HG03520 (cell line): Measurements from ENCODE around the gene TIMM23B.
"Not testable (repeated sequence)": the region's sequence is repeated elsewhere in the genome, so short reads cannot be mapped to it uniquely, and the experiment has no call there.

Experiments
- ATAC-seq: cut with Tn5 transposase; IDR thresholded peaks from one replicate; pipeline ENCODE4 v1.9.1; 2021; ENCODE audit warnings: mild to moderate bottlenecking, moderate library complexity; ENCODE audit not compliant: unreplicated experiment

Gene TIMM23B, protein sequence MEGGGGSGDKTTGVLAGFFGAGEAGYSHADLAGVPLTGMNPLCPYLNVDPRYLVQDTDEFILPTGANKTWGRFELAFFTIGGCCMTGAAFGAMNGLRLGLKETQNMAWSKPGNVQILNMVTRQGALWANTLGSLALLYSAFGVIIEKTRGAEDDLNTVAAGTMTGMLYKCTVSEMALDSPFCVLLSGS

GRCh38 chr10:49941447-49942338 is at the start of gene TIMM23B, which contains the start of gene PARG:
Gene TIMM23B, plus strand, starts transcription at chr10:49942053. Its CDS starts 142 bp downstream, at chr10:49942195.
Gene PARG, minus strand, starts transcription at chr10:49942027. Its CDS starts 302 bp downstream, at chr10:49941725.
- ATAC-seq: peak; percentile 63

- not testable (repeated sequence) for ATAC-seq
These were observed 41.9 kb upstream of the TIMM23B start for GRCh38 chr10:49899999-49900398.

DNA sequence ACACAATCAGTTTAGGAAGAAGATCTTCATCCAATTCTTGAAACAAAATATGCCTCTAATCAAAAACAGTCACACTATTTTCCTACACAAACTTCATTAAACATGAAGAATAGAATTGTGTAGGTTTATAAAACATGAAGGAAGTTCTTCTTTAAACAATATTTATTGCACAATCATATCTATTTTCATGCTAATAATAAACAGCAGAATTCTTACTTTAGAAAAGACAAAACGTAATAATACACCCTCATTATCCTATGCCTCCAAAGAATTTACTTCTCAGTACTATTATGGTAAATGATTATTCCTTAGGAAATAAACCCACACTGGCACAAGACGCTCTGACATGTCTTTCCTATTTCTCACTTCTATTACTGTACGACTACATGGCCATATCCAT is 41.4 kb upstream of the TIMM23B start:
- not testable (repeated sequence) for ATAC-seq

DNA sequence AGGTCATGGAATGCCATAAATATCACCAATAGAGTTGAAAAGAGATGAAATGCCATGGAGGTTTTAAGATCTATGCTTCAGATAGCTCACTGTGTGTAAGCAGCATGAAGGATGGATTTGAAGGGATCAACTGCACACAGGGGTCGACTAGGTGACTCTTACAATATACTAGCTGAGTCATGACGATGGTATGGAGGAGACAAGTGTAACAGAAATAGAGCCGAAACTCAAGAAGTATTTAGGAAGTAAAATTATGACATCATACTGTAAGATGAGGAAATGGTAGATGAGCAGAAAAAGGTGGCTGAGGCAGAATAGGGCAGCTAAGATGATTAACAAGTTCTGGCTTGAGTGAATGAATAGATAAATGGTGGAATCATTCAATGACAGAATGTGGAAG is 38.0 kb upstream of the TIMM23B start:
- not testable (repeated sequence) for ATAC-seq

GRCh38 chr10:49908290-49909080 is 33.4 kb upstream of the TIMM23B start:
- ATAC-seq: not testable (repeated sequence)

GRCh38 chr10:49910295-49910694 is 31.6 kb upstream of the TIMM23B start:
- ATAC-seq: not testable (repeated sequence)

- not testable (repeated sequence) for ATAC-seq
These were observed 25.4 kb upstream of the TIMM23B start for GRCh38 chr10:49916451-49916850.

GRCh38 chr10:49917927-49918326 is 23.9 kb upstream of the TIMM23B start:
- ATAC-seq: not testable (repeated sequence)

- ATAC-seq: not testable (repeated sequence)
These were observed 19.8 kb upstream of the TIMM23B start for GRCh38 chr10:49922041-49922440.

- not testable (repeated sequence) for ATAC-seq
These were observed 18.3 kb upstream of the TIMM23B start for GRCh38 chr10:49923572-49923971.

GRCh38 chr10:49931276-49931675 is 10.6 kb upstream of the TIMM23B start:
- not testable (repeated sequence) for ATAC-seq

DNA sequence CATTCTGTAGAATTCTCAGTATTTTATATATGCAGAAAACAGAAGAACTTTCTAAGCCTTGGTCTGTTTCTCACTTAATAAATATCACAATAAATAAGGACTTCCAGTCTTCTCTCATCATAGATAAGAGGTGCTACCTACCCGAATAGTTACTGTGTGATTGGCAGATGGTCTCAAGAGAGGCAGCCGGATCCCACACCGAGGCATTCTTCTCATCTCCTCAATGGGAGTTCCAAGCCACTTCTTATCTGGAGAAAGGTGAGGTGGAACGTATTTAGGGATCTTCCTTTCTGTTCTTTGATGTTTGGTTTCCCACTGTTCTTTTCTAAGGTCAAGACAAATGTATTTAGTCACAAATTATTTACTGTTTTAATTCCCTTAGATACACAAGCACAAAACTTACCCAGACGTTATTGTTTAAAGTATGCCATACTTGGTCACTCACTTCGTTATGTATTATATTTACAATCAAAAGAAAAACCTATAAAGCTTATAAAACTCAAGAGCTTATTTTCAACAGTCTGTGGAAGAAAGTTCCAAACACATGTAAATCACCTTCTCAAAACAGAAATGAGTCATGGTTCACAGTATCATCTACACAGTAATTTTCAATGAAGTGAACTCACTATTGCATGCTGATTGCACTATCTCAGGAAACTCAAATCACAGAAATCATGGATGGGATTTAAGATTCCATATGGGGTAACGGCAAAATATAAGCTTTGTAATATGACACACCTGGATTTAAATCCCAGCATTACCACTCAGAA is 9.7 kb upstream of the TIMM23B start:
- ATAC-seq: not testable (repeated sequence)

GRCh38 chr10:49942339-49942705 is 469 bp downstream of the TIMM23B start:
- ATAC-seq: not testable (repeated sequence)

DNA sequence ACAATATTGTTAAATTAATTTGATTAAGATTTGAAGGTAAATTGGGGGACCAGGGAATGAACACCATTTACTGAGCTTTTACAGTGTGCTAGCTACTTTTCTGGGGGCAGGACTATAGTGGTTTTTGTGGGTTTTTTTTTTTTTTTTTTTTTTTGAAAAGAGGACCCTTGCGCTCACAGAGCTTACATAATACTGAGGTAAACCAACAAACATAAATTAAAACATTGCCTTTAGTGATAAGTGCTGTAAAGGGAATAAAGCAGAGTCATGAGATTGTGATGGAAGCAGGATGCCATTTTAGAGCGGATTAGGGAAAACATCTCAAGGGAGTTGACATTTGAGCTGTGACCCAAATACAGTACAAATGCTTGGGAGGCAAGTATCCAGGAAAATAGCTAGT is 1.8 kb downstream of the TIMM23B start:
- ATAC-seq: not testable (repeated sequence)

DNA sequence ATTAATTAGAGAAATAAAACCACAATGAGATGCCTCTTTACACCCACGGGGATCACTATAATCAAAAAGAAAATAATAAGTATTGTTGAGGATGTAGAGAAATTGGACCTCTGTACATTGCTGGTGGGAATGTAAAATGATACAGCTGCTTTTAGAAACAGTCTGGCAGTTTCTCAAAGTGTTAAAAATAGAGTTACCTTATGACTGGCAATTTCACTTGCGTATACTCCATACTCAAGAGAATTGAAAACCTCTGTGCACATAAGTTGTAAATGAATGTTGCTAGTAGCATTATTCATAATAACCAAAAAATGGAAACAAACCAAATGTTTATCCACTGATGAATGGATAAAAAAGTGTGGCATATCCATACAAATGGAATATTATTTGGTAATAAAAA is 6.3 kb downstream of the TIMM23B start:
- ATAC-seq: peak; percentile 62

GRCh38 chr10:49948737-49949136 is 6.9 kb downstream of the TIMM23B start:
- not testable (repeated sequence) for ATAC-seq

DNA sequence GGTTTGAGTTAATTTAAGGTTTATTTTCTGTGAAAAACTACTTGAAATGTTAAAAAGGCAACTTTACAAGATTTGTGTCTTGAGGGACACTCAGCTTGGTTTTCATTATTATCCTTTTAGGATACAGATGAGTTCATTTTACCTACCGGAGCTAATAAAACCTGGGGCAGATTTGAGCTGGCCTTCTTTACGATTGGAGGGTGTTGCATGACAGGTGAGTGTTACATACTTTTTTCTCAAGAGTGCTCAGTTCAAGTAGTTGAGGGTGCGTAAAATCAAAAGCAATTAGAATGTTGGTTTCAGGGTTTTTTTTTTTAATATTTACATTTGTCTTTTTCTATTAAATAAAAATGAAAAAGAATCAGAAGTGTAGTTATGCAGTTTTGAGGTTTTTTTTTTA is 10.2 kb downstream of the TIMM23B start:
- not testable (repeated sequence) for ATAC-seq

DNA sequence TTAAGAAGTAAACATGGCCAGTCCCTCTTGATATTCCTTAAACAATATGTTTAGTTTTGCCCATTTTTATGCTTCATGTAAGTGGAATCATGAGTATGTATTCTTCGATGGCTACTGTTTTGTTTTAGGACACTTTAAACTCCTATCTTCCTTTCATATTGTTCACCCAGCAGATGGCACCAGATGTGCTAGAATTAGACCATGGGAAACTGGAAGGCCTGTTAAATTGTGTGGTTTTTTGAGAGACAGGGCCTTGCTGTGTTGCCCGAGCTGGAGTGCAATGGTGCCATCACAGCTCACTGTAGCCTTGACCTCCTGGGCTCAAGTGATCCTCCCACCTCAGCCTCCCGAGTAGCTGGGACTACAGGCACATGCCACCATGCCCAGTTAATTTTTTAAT is 11.3 kb downstream of the TIMM23B start:
- not testable (repeated sequence) for ATAC-seq

DNA sequence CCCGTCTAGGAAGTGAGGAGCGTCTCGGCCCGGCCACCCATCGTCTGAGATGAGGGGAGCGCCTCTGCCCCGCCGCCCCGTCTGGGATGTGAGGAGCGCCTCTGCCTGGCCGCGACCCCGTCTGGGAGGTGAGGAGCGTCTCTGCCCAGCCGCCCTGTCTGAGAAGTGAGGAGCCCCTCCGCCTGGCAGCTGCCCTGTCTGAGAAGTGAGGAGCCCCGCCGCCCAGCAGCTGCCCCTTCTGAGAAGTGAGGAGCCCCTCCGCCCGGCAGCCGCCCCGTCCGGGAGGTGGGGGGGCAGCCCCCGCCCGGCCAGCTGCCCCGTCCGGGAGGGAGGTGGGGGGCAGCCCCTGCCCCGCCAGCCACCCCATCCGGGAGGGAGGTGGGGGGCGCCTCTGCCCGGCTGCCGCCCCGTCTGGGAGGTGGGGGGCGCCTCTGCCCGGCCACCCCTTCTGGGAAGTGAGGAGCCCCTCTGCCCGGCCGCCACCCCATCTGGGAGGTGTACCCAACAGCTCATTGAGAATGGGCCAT is 28.5 kb downstream of the TIMM23B start:
- ATAC-seq: not testable (repeated sequence)

DNA sequence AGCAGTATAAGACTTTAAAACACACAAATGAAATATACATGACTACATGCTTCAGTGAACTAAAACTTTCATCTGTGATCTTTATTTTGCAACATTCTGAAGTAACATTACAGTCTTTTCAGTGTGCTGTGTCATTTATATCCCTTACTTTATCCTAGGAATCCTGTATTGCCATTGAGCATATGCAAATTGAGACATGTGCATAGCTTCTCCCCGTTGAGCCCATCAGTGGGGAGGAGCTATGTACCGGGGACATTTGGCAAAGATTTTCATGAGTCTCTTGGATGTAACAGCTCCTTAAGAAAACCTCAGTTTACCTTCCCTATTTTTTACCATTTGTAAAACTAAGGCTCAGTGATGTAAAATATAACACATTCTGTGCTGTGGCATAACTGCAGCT is 29.6 kb downstream of the TIMM23B start:
- not testable (repeated sequence) for ATAC-seq
